Activated CD4-positive, alpha-beta T cell treated with anti-CD3 and anti-CD28 coated beads, Interleukin-2, Interleukin-4, amounts not matched to agents 100 ng/mL and 50 ng/mL, durations not matched to agents 16 hours and 8 hours (primary cell): Measurements from ENCODE around the gene BCL11B.

ENCODE experiments used
- DNase-seq: peaks from one replicate; pipeline ENCODE4 v3.0.0-alpha.2; 2020; ENCODE audit warnings: low spot score

Gene BCL11B

GRCh38 chr14:99286761-99287160 is 14.8 kb upstream of the BCL11B start:
- DNase-seq = no peak

GRCh38 chr14:99284254-99285004 is 12.4 kb upstream of the BCL11B start:
- no peak for DNase-seq

- DNase-seq = no peak
Measured at GRCh38 chr14:99282261-99283050, 10.5 kb upstream of the BCL11B start.

- DNase-seq = no peak
Measured at GRCh38 chr14:99281396-99281795, 9.4 kb upstream of the BCL11B start.

DNA sequence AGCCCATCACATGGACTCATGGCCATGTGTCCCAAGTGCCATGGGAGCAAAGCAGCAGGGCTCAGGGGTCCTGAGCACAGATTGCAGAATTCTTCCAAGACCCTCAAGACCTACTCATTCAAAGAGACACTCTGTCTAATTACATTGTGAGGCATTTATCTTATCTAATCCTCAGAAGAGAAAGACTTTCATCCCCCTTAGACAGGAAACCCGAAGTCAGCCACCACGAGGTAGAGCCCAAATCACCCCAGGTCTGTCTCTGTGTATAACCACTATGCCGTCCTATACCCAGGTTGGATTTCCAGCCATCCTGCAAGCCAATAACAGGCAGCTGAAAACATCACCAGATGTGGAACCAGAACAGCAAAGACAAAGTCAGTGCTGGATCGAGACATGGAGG is 8.9 kb upstream of the BCL11B start:
- no peak for DNase-seq

DNA sequence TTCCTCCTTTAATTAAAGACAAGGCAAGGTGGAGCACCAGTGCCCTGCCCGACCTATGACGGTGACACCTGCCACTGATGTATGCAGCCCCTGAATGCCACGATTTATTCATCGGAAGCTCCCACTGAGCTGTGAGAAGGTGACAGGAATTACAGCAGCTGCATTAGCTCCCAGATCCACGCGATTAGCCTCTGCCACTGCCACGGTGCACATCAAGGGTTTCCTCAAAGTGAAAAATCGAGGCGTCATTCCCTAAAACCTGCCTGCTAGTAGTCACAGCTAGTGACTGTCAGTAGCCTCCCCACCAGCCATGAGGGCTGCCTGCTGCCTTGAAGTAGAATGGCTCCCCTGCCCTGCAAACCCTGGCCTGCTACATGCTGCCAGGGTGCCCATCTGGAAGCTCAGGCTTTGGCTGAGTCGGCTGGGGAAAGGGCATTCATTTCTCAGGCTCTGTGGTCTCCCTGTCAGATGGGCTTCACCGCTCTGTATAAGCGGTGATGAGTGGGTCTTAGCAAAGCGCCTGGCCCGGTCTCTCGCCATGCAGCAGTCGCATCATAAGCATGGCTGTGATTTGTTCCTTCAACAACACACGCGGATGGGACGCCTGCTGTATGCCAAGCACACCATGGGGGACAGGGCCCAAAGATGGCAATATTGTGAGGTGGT is 8.2 kb upstream of the BCL11B start:
- no peak for DNase-seq

DNA sequence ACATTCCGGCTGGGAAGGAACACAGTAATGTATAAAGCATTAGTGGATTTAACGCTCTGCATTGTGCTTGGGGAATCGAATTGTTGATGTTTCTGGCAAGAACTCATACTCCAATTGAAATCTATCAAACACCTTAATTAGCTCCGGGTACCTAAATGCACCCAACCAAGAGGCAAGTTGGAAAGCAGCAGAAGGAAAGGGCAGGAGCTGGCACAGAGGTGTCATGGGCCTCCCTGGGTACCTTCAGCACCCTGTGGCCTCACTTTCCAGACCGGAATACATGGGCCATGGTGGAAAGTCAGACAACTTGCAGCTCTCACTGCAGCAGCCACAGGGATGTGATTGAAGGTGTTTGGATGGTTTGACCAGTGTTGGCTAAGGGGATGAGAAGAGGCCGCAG is 6.8 kb upstream of the BCL11B start:
- DNase-seq = no peak

DNA sequence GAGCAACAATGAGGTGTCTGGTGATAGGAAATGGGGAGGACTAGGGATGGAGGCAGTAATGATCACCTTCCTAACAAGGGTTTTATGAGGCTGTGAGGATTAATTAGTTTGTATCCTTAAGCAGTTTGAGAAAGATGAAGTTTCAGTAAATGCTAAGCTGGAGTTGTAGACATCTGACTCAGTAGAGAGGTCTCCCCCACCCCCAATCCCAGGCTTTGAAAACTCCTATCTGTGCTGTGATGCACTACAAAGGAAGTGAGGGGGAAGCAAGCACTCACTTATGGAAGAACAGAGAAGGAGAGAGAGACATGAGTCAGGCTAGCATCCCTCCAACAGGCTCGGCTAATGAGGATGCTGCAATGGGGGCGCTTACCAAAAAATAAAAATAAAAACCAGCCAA is 5.5 kb upstream of the BCL11B start:
- no peak for DNase-seq

- no peak for DNase-seq
Measured at GRCh38 chr14:99276482-99276881, 4.5 kb upstream of the BCL11B start.

DNA sequence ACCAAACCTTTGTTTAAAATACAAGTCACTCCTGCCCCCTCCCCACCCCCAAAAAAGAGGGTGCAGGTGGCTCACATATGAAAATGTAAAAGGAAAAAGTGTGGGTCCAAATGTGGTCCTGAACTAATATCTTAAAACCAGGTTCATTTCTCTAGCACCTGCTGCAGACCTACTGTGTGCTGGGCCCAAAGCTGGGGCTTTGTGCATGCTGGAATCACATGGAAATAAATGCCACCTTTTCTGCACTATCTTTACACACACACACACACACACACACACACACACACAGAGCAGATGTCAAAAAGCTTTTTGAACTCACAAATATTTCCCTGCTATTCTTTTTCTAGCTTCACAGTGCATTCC is 3.2 kb upstream of the BCL11B start:
- no peak for DNase-seq

GRCh38 chr14:99274346-99275221 is 2.6 kb upstream of the BCL11B start:
- DNase-seq = peak; percentile 62

DNA sequence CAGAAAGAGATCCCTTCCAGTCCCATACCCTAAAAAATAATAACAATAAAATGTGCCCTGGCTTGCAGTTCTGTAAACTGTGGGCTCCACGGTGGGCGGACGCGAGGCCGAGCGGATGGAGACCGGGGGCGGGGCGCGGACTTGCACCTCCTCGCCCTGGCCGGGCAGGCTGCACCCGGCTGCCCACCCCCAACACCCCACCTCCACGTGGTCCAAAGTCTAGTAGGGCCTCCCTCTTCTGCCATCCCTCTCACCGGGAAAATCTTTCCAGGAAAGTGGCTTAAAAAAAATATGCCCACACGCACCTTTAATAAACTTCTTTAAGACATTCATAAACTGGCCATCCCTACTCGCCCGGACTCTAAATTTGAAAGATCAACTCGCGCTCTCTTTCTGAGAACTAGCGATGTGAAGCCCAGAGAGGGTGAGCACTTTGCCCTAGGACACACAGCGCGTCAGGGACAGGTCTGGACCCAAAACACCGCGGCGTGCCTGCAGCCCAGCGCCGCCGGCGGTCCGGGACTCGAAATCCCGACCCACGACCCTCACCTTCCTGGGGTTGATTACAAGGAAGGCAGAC is 1.9 kb upstream of the BCL11B start:
- no peak for DNase-seq

DNA sequence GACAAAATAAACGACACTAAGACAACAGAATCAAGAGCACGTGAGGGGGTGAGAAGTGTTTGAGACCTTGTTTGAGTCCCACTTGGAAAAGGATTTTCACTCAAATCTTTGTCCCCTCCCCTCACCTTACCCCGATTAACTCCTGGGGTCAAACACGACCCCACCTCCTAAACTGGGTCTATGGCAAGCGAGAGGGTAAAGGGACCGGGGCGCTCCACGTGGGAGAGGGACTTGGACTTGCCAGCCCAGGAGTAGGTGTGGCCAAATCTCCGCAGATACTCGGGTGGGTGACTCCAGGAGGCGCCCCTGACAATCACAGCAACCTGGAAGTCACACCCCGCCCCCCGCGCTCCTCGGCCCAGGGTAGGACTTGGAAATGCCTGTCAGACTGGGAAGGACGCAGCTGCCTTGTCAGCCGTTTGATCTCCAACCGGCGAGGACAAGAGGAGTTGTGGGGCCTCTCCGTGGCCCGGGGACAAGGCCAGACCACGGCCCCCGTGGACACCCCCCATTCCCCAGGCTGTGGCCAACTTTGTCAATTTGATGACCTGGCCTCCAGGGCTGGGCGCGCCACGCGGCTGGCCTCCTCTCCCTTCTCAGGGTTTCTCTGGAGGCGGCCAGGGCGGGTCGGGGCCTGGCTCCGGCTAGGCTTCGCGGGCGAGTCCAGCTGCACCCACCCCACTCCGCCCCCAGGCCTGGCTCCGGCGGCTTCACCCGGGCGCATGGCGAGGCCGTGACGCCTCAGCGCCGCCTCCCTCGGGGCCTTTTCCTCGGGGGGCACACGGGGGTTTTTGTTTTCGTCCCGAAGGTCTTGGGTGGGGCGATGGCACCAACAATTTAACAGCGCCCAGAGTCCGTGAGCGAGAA is 1.1 kb upstream of the BCL11B start:
- DNase-seq = peak; percentile 73

- no peak for DNase-seq
Measured at GRCh38 chr14:99272632-99272898, 568 bp upstream of the BCL11B start.

- no peak for DNase-seq
Measured at GRCh38 chr14:99271221-99271941, 616 bp downstream of the BCL11B start.

DNA sequence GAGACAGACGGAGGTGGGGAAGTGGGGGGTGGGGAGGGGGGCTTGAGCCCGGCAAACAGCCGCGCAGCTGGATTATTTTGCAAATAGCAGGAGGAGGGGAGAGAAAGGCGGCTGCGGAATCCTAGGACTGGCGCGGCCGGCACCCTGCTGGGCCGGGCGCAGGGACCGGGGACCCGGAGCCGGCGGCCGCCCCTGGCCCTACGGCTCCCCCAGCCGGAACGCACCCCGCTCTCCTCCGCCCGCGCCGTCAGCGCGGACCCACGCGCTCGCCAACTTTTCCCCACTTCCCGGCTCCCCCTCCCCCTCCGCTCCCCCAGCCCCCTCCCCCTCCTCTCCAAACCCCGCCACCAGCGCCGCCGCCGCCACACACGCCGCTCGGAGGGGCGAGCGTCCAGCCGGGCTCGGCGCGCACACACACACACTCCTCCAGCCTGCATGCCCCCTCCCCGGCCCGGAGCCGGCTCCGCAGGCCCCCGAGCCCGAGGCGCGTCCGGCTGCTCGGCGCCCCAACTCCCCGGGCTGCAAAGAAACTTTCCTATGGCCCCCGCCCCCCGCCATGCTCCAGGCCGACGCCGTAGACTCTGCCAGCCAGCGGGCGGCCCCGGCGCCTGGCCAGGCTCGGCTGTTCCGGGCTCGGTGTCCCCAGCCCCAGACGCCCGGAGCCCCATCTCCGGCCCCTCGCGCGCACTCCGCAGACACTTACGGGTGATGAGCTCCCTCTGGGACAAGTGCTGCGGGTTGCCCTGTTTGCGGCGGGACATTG is 1.4 kb downstream of the BCL11B start:
- no peak for DNase-seq

DNA sequence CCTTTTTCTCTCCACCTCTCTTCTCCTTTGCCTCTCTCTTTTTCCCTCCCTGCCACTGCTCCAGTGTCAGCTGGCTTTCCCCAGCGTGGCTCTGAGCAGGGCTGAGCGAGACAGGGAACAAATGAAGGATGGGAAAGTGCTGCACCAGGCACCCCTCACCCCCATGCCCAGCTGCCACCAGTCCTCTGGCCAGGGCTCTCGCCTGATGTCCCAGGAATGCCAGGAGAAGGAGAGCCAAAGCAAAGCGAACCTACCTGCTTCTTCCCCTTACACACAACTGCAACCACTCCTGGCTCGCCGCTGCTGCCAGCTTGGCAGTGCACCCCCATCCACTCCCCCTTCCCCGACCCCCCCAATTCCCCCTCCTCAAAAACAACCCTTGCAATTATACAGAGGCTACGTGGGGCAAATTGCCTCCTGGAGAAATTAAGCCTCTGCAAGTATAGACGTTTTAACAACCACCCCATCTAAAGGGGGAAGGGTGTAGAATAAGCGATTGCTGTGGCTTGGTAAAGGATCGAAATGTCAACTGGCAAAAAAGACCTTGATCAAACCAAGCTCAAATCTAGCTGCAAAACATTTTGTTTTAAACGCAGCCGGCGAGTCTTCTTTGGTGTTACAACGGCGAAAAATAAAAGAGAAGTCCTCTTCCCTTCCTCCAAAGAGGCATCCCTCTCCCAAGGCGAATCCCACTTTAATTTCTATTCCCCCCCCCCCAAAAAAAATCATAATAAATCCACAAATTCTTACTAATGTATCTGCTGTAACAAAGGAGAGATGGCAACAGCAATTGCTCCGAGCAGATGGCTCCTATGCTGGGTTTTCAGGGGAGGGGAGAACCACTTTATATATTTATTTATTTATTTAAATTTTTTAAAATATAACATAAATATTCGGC is 2.9 kb downstream of the BCL11B start:
- no peak for DNase-seq
